Activated CD4-positive, alpha-beta T cell treated with anti-CD3 and anti-CD28 coated beads, Interleukin-2, amount 50 U/mL, for 24 hours (primary cell): ENCODE results near the gene SYP.

Experiments
- DNase-seq, 2 donors: peaks; one replicate each; pipeline ENCODE4 v3.0.0-alpha.2; 2020; ENCODE audit warnings: low read depth in 1 of 2, low spot score in 1 of 2

Gene SYP

DNA sequence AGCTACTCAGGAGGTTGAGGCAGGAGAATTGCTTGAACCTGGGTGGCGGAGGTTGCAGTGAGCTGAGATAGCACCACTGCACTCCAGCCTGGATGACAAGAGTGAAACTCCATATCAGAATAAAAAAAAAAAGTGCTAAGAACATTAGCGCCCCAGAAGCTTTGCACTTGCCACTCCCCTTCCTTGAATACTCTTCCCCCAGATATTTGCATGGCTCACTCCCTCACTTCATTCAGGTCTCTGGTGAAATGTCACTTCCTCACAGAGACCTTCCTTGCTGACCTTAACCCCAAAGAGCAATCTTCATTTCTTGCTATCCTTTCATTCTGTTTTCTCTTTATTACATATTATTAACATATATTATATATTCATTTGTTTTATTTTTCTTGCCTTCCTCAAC, 21.9 kb upstream of the SYP start:
- no peak for DNase-seq

DNA sequence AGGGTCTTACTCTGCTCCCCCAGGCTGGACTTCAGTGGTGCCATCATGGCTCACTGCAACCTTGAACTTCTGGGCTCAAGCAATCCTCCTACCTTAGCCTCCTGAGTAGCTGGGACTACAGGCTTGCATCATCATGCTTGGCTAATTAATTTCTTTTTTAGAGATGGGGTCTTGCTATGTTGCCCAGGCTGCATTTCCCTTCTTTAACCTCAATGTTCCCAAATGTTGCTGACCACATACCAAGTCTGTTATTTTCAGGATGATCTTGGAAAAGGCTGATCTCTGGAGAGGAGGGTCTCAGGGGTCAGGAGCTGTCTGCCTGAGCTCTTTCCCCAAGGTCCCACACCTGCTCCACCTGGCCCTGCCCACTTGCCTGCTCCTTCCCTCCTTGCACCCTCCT, 20.1 kb upstream of the SYP start:
- DNase-seq, result no peak

DNA sequence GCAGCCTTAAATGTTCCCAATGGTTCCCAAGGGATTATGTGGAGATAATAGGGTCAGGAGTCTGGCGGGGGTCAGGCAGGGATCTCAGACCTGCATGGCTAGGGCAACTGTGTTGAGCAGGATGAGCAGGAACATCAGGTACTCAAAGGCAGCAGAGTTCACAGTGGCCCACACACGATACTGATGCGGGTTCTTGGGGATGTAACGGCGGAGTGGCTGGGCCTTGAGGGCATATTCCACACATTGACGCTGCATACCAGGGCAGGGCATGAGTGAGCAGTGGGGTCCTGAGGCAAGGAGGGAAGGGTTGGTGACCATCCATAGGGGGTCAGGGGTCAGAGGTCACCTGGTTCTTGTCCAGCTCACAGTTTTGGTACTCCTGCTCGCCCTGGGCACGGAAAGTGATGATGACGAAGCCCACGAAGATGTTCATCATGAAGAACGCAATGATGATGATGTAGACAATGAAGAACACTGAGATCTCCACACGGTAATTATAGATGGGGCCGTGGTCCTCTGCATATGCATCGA, 15.1 kb upstream of the SYP start:
- DNase-seq, result no peak

DNA sequence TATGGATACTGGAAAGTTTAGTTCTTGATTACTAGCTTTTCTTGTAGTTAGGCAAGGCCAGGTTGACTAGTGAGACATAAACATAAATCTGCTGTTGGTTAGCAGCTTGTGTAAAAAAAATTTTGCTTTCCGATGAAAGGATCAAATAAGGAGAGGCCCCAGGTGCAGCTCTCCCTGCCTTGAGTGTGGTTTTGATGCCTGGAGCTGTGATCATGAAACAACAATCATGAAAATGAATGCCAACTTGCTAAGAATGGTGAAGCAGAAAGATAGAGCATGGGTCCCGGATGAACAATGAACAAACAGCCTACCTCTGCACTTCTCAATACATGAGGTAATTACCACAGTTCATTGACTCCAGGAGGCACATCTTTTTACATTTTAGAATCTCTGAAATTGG, 14.4 kb upstream of the SYP start:
- DNase-seq, result no peak

DNA sequence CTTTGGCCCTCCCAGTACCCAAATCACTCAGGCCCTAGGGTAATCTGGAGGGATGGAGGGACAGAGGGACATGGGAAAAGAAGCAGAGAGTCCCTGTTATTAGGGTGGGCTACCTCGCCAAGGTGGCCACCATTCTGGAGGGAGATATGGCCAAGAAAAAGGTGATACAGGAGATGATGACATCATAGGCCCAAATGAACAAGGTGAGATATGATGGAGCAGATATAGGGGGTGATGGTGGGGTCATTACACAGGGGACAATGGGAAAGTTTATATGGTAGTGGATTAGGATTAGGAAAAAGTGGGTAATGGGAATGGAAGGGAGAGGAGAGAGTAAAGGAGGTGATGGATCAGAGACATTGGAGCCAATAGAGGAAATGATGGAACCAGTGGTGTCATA, 12.9 kb upstream of the SYP start:
- no peak for DNase-seq

DNA sequence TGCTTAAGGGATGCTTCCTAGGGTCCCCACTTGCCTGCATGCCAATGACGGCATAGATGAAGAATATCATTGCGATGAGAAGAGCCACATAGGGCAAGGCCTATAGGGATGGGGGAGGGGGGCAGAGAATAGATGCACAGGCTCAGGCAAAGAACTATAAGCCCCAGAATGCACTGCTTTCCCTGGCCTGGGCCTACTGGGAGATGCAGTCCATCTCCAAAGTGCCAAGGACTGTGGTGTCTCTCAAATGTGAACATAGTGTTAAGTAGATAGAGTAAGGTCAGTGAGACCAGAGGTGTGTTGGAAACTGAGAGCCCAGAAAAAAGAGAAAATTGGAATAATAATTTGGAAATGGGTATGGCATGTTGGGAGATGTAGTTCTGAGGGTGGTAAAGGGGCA, 12.2 kb upstream of the SYP start:
- DNase-seq, result no peak

DNA sequence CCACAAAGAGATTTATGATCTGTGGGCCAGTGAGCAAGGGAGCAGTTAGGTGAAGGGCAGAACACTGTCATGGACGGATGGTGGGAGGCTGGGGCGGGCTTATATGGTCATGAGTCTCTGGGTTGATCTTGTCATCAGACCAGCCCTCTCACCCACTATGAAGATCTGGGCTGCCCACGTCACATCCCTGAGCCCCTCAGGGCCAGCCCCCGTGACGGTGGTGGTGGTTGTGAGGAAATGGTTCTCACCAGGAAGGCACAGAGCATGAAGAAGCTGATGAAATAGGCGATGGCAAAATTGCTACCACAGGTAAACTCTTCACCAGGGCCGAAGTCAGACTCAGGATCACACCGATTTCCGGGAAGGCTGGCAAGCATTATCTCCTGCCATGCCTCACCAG, 11.1 kb upstream of the SYP start:
- DNase-seq, result no peak

DNA sequence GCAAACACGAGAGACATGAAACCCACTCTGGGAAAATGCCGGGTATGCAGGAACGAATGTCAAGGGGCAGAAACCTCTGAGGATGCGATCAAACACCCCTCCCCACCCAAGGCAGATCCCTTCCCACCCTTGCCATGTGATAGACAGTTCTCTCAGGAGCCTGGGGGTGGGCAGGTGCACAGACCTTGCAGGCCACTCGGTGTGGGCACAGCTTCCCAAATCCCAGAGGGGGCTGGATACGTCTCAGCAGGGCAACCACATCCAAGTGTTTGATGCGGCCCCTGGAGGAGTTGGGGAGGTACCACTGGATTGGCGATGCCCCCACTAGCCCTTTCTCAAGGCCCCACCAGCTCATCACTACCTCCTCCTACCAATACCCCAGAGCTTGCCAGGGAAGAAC, 10.4 kb upstream of the SYP start:
- no peak for DNase-seq

DNA sequence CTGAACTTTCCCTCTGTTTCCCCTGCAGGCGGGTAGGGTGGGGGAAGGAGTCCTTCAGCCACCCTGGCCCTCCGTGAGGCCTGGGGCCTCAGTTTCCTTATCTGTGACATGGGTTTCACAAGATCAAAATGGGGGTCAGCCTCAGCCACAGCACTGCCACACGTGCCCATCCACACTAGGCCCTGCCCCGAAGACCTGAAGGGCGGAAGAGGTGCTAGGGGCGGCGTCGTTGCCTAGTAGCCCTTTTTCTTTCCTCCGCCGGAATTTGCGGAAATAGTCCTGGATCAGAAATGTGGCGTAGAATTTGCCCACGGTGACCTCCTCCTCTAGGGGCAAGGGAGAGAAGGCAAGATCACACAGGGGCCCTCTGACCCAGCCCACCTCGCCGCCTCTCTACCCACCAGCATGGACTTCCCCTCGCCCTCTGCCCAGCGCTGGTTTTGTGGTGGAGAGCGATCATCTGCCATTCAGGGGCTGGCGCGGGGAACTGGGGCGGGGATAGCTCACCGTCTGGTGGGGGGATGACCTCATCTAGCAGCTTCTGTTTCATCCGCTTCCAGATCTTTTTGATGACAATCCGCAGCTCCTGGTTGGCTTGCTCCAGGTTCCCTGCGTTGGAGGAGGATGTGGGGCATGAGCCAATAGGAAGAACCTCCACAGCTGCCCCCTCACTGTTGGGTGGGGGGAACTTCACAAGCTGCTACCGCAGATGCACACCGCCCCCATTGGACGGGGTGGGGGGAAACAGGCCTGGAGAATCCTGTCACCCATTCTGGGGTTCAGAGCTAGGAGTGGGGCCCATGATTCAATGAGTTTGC, 9.7 kb upstream of the SYP start:
- DNase-seq, result no peak

DNA sequence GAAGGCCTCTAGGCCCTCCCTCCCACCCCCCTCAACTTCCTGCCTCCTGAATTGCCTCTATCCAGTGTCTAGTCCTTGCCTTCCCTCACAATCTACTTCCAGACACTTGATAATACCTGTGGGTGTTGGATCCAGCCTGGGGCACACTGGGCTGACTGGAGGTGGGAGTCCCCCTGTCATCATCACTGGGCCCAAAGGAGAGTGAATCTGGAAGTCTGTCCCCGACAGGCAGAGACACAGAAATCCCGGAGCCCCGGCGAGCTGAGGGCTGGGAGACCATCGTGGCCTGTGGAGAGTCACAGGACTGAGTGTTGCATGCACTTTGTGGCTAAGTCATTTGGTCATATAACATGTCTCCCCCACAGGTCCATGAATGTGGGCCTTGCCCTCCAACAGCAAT, 8.4 kb upstream of the SYP start:
- DNase-seq, result no peak

DNA sequence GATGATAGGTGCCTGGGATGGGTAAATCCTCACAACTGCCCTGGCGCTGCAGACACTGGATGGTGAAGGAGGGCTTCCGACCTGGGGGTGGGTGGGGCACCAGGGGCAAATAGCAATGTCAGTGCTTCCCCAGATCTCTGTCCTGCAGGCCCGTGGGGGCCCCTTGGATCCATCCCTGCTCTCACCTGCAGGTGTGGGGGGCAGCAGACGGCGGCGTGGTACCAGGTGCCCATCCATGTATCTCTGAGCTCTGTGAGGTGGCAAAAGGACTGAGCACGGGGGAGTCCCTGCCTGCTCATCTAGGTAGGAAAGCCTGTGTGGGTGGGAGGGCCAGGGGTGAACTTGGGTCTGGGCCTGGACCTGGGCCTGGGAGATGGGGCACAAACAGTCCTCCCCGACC, 6.5 kb upstream of the SYP start:
- DNase-seq, result no peak

DNA sequence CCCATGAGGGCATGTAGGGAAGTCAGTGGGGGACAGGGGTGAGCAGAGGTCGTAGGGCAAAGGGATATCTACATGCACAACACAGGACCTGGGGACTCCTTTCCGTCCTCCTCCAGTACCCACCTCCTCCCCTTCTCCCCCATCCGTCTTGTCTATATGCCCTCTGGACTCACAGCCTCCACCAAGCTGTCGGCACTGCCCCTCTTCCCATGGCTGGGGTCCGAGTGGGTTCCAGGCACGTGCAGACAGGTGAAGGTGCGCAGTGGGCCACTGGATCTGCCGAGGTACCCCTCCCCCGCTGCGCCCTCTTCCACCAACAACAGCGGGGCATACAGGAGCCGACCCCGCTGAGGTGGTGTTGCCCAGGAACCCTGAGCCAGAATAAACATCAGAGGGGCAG, 5.5 kb upstream of the SYP start:
- no peak for DNase-seq

DNA sequence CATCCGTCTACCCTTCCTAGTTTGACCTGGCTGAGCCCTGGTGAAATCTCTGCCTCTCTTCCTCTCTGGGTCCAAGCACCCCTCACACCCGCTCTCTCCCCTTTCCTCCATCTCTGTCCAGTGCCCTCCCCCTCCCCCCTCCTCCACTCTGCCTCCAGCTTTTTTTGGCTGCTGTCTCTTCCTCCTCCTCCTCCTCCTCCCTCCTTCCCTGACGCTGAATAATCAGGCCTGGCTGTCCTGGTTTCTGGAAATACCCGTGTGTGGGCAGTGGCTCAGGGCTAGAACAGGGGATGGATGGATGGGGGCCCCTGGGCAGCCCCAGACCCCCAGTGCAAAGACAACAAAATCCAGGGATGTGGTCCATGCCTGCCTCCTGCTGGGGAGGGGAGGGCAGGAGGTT, 4.7 kb upstream of the SYP start:
- no peak for DNase-seq

DNA sequence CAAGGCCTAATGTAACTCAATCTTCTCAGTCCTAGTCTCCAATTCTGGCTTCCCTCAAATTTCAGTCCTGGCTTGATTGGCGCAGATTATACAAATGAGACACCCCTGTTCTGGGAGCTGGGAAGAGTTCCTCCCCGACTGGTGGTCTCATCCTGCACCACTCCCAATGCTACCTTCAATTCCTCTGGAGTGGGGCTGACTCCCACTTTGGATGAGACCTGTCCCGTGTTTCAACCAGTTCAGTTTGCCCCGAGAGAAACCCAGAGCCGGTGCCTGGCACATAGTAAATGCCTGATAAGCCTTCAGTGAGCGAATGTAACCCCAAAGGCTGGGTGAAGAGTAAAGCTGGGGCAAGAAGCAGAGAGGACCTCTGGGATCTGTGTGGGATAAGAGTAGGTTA, 4.0 kb upstream of the SYP start:
- DNase-seq, result no peak

DNA sequence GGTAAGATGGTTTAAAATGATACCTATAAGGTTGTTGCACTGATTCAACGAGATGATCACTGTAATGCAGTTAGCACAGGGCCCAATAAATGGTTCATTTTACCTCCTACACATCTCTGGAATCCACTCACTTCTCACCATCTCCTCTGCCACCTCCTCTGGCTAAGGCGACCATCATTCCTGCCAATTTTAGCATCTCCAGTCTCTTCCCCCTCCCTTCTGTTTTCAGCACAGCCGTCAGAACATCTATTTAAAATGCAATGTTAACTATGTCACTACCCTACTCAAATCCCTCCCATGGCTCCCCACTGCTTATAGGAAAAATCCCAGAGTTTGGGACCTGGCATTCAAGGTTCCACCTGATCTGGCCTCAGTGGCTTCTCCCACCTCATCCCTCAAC, 3.5 kb upstream of the SYP start:
- no peak for DNase-seq

DNA sequence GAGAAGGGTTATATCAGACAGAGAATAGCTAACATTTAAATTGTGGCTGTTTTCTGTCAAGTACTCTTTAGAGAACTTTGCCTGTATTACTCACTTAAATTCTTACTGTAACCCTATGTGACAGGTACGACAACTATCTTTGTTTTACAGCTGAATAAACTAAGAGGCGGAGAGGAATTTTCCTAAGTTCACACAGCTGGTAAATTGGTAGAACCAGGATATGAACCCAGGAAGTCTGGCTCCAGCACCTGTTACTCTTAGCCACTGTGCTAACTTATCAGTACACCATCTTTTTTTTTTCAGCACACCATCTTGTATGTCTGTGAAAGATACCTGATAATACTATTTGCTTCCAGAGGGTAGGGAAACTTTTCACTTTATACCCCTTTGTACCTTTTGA, 2.0 kb upstream of the SYP start:
- no peak for DNase-seq

DNA sequence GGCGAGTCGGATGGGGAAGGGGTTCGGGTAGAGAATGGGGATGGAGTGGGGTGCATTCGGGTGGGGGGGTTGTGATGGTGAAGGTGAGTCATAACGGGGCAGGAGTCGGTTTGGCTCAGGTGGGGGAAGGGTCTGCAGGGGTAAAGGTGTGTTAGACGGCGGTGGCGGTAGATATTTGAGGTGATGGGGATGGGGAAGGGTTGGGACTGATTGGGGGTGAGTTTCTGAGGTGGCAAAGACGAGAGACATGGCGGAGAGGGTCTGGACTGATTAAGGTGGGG, 738 bp downstream of the SYP start:
- DNase-seq, result no peak

DNA sequence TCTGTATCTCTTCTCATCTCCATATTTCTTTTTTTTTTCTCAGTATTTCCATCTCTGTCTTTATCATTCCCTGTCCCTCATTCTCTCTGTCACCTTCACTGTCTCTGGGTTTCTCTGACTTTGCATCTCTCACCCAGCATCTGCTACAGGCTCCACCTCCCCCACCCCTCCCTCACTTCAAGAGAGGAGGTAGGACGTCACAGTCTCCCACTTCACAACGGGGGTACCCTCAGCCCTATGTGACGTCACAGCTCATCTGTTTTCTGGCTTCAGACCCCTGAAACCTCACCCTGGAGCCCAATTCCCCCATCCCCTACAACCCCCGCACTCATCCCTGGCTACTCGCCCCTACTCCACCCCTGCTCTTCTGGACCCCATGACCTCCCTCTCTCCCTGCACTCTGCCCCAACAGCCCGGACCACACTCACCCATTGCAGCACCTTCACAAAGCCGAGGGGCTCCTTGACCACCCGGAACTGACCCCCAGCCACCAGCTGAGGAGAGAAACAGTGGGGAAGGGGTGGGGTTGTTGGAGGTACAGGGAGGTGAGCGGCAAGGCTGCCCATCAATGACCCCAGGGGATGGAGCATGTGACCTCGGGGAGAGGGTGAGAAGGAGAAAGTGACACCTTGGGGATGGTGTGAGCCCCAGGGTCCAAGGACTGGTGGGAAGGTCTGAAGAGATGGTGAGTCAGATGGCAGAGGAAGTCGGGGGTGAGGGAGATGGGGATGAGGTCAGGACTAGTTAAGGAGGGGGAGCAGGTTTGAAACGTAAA, 1.3 kb downstream of the SYP start:
- no peak for DNase-seq

DNA sequence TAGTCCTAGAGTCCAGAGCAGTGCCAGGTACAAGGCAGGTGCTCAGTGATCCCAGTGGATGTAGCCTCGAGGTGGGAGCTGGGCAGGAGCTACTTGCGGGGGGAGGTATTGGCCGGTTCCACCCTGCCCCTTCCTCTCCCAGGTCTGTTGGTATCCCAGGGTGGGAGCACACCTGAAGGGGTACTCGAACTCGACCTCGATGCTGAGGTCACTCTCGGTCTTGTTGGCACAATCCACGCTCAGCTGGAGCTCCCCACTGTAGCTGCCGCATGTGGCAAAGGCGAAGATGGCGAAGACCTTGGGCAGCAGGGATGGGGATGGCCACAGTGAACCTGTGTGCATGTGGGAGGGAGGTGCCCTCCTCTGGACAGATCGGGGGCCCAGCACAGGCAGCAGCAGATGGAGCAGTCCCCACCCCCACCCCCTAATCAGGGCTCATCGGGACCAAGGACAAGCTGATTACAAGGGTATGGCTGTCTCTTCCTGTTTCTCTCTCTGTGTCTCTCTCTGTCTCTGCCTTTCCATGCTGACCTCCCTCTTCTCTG, 2.4 kb downstream of the SYP start:
- DNase-seq, result no peak

DNA sequence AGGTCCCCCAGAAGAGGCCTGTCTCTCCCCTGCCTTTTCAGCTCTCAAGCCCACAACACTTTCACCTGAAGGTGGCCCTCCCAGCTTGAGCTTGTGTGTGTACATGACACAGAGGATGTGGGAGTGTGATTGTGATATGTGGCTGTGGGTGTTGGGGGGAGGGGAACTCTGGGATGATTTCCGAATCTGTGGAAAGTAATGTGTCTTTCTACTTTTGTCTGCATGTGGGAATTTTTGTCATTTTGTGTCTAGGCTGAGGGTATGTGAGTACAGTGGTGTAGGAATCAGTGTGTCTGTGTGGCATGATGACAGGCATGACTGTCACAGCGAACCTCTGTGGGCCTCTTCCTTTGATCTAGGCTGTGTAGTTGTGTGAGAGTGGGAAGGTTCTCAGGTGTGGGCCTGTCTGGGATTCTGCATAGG, 6.4 kb downstream of the SYP start:
- DNase-seq, result no peak

DNA sequence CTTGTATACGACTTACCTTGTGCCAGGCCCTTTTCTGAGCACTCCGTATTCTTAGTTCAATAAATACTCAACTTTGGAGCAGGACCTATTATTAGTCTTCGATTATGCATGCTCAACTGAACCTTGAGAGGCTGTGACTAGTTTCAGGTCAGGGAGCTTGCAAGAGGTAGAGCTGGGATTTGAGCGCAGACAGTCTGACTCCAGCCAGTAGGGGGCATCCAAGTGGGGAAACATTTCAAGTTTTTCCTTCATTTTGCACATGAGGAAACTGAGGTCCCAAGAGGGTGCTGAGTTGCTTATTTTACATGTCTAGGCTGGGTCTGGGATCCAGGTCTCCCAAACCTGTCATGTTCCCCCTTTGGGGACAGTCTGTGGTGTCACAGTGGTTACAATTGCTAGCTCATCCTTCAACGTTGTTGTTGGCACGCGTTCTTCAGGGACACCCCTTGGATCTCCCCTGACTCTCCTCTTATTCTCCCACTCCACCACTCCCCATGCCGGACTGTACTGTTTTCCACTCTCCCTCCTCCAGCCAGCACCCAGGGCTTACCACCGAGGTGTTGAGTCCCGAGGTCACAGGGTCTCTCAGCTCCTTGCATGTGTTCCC, 7.2 kb downstream of the SYP start:
- no peak for DNase-seq

DNA sequence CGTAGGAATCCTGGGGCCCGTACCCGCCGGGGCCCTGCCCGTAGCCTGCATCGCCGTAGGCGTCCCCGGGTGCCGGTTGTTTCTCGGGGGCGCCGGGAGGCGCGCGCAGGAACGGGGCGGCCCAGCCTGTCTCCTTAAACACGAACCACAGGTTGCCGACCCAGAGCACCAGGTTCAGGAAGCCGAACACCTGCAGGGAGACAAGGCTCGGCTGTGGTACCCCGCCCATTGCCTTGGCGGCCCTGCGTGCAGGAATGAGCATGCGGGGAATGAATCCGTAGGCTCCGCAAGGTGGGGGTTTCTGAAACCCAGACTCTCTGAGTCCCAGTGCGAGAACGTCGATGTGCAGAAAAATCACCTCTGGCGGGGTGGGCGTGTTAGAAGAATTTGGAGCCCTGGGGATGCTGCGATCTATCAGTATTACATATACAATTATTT, 8.4 kb downstream of the SYP start:
- no peak for DNase-seq
